ENCODE data around the gene AP2S1. TPM values are rescaled to one million over a fixed set of nuclear protein-coding genes. Genes with fewer than 3 reads are reported as not detected.
A peak's percentile ranks its signal among the peaks of the same experiment; 100 is the strongest.

The AP2S1 gene
- polyA plus RNA-seq, 1 experiment: 148 TPM

DNA sequence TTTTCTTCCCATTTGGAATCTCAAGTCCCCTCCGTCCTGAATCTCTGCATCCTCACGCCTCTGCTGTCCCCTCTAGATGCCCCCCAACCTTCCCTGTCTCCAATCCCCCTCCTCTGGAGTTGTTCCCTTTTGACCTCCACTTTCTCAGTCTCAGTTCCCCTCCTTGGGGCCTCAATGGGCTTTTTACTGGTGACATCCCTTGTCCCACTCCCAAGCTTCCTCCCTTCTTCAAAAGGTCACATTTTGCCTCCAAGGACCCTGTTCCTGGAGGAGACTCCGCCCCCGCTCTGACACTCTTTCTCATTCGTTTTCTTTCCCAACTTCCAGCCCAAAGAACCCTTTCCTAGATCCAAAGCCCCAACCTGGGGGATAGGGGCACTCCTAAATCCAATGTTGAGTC, 1.0 kb downstream of the AP2S1 start:
- H3K27ac ChIP-seq (ENCODE audit: low read depth, low read length): peak overlapping the region; percentile 87
- H3K4me3 ChIP-seq (ENCODE audit: low read depth, low read length): peak overlapping the region; percentile 91
- TF ChIP-seq, protein P1, sequence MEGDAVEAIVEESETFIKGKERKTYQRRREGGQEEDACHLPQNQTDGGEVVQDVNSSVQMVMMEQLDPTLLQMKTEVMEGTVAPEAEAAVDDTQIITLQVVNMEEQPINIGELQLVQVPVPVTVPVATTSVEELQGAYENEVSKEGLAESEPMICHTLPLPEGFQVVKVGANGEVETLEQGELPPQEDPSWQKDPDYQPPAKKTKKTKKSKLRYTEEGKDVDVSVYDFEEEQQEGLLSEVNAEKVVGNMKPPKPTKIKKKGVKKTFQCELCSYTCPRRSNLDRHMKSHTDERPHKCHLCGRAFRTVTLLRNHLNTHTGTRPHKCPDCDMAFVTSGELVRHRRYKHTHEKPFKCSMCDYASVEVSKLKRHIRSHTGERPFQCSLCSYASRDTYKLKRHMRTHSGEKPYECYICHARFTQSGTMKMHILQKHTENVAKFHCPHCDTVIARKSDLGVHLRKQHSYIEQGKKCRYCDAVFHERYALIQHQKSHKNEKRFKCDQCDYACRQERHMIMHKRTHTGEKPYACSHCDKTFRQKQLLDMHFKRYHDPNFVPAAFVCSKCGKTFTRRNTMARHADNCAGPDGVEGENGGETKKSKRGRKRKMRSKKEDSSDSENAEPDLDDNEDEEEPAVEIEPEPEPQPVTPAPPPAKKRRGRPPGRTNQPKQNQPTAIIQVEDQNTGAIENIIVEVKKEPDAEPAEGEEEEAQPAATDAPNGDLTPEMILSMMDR (IDR thresholded peaks at IDR 0.05; ENCODE audit: low read depth, low read length): no peak
- POLR2A ChIA-PET: interaction anchor here (0.6 to 1.0 kb wide), 2 partner anchors 54 to 61 kb away, joined by 3 read pairs; partner anchors contain the start of gene SLC1A5
- CTCF ChIA-PET: interaction anchor here (0.6 to 1.0 kb wide), 3 partner anchors 9 to 141 kb away, joined by 3 to 4 read pairs (median 3); no protein-coding TSS in a partner anchor
- H3K9me3 ChIP-seq (ENCODE audit: control insufficient read depth, insufficient read depth, low read length): peaks cover 2% of the 10 kb centered on the region; the same call in 1 of the 2 replicates
- H3K27me3 ChIP-seq (ENCODE audit: control insufficient read depth, insufficient read depth, low read length): no peaks in the 10 kb centered on the region
- no peak for DNase-seq (ENCODE audit: low read depth, low spot score)

DNA sequence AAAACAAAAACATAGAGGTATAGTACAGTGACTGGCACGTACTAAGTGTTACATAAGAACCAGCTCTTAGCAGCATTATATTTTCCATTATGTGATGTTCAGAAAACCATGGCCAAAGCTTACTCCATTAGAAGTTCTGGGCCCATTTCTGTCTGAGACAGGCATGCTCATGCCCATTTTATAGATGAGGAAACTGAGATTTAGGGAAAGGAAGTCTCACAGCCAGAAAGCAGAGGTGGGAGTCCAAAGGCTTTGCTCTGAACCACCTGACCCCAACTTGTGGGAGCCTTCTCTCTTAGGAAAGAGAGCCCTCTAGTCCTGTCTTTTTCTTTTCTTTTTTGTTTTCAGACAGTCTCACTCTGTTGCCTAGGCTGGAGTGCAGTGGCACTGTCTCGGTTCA, 2.3 kb downstream of the AP2S1 start:
- no peaks in the 10 kb centered on the region for H3K27me3 ChIP-seq (ENCODE audit: control insufficient read depth, insufficient read depth, low read length)
- no peak for DNase-seq (ENCODE audit: low read depth, low spot score)
- TF ChIP-seq, protein P1 (IDR thresholded peaks at IDR 0.05; ENCODE audit: low read depth, low read length): no peak
- H3K27ac ChIP-seq (ENCODE audit: low read depth, low read length): no peak overlapping the region
- POLR2A ChIA-PET: no interaction called here
- H3K4me3 ChIP-seq (ENCODE audit: low read depth, low read length): no peak overlapping the region
- CTCF ChIA-PET: interaction anchor here (1.2 kb wide), 1 partner anchor 165 kb away, joined by 3 read pairs; no protein-coding TSS in a partner anchor
- H3K9me3 ChIP-seq (ENCODE audit: control insufficient read depth, insufficient read depth, low read length): peaks cover 2% of the 10 kb centered on the region; the same call in 1 of the 2 replicates

DNA sequence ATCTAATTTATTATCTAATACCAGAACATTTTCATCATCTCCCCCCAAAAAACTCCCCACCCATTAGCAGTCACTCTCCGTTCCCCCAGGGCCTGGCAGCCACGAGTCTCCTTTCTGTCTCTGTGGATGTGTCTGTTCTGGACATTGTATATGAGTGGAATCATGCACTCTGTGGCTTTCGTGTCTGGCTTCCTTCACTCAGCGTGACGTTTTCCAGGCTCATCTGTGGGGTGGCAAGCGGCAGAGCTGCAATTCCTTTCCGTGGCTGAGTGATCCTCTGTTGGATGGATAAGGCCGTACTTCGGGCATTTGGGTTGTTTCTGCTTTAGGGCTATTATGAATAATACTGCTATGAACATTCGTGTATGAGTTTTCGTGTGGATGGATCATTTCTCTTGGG, 3.1 kb downstream of the AP2S1 start:
- POLR2A ChIA-PET: interaction anchor here (0.6 to 1.2 kb wide), 2 partner anchors 11 to 61 kb away, joined by 3 to 7 read pairs; no protein-coding TSS in a partner anchor
- H3K27ac ChIP-seq (ENCODE audit: low read depth, low read length): no peak overlapping the region

DNA sequence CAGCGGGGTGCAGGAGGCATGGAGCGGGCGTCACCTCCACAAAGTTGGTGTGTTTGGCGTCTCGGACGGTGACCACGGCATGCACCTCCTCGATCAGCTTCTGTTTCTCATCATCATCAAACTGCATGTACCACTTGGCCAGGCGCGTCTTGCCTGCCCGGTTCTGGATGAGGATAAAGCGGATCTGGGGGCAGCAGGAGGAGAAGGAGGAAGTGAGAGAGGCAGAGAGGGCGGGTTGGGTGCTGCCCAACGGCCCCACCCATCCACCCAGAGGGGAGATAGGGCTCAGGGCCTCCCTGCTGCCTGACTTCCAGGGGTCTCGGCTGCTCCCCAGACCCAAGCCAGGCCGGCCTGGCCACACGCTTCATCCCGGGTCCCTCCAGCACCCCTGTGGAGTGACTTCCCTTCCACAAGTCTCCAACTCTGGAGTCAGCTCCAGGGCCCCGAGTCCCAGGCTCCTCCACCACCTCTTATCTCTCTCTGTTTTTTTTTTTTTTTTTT, 4.6 kb downstream of the AP2S1 start:
- no peak for DNase-seq (ENCODE audit: low read depth, low spot score)
- ChIA-PET POLR2A (no interaction called here), CTCF (interaction anchor here (1.0 kb wide), 1 partner anchor 88 kb away, joined by 3 read pairs; no protein-coding TSS in a partner anchor)
- Histone ChIP-seq H3K27me3 (ENCODE audit: control insufficient read depth, insufficient read depth, low read length) (no peaks in the 10 kb centered on the region), H3K4me3 (ENCODE audit: low read depth, low read length) (no peak overlapping the region), H3K27ac (ENCODE audit: low read depth, low read length) (no peak overlapping the region), H3K9me3 (ENCODE audit: control insufficient read depth, insufficient read depth, low read length) (peaks cover 2% of the 10 kb centered on the region; the same call in 1 of the 2 replicates)
- TF ChIP-seq, protein P1 (IDR thresholded peaks at IDR 0.05; ENCODE audit: low read depth, low read length): no peak

More for the DNA sequence above, 3.1 kb downstream of the AP2S1 start:
- TF ChIP-seq, protein P1 (IDR thresholded peaks at IDR 0.05; ENCODE audit: low read depth, low read length): no peak
- Histone ChIP-seq H3K9me3 (ENCODE audit: control insufficient read depth, insufficient read depth, low read length) (peaks cover 2% of the 10 kb centered on the region; the same call in 1 of the 2 replicates), H3K27me3 (ENCODE audit: control insufficient read depth, insufficient read depth, low read length) (no peaks in the 10 kb centered on the region), H3K4me3 (ENCODE audit: low read depth, low read length) (no peak overlapping the region)
- no peak for DNase-seq (ENCODE audit: low read depth, low spot score)
- CTCF ChIA-PET: no interaction called here

DNA sequence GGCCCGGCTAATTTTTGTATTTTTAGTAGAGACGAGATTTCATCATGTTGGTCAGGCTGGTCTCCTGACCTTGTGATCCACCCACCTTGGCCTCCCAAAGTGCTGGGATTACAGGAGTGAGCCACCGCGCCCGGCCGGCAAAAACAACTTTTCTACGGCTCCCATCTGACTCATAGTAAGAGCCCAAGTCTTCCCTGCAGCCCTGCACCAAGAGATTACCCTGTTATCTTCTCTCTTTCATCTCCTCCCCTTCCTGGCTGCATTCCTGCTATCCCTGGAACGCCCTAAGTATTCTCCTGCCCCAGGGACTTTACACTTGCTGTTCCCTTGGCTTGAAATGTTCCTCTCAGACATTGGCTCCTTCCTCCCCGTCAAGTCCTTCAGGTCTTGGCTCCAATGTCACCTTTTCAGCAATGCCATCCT, 6.6 kb downstream of the AP2S1 start:
- Histone ChIP-seq H3K27ac (ENCODE audit: low read depth, low read length) (no peak overlapping the region), H3K4me3 (ENCODE audit: low read depth, low read length) (no peak overlapping the region), H3K9me3 (ENCODE audit: control insufficient read depth, insufficient read depth, low read length) (no peaks in the 10 kb centered on the region), H3K27me3 (ENCODE audit: control insufficient read depth, insufficient read depth, low read length) (no peaks in the 10 kb centered on the region)
- TF ChIP-seq, protein P1 (IDR thresholded peaks at IDR 0.05; ENCODE audit: low read depth, low read length): no peak
- no peak for DNase-seq (ENCODE audit: low read depth, low spot score)
- CTCF ChIA-PET: interaction anchor here (0.9 kb wide), 1 partner anchor 169 kb away, joined by 3 read pairs; no protein-coding TSS in a partner anchor
- POLR2A ChIA-PET: no interaction called here
